SU-DHL-6 (cell line): ENCODE data around the gene UQCC2.

Experiments
- EZH2phosphoT487 ChIP-seq: fragments of 200-600 bp; sonication (generic), shearing (Covaris generic); conservative IDR thresholded peaks from 2 replicates; pipeline ENCODE4 v1.6.1; 2018; ENCODE audit warnings: mild to moderate bottlenecking, antibody characterized with exemption, low read length, moderate library complexity, mixed read lengths
- TF ChIP-seq, protein P1 (sequence below): fragments of 200-600 bp; sonication (generic); IDR thresholded peaks from one replicate; pipeline ENCODE4 v1.5.1; 2017; ENCODE audit warnings: antibody characterized with exemption, mild to moderate bottlenecking, low read length, moderate library complexity; ENCODE audit not compliant: insufficient read depth, poor library complexity, severe bottlenecking

DNA sequence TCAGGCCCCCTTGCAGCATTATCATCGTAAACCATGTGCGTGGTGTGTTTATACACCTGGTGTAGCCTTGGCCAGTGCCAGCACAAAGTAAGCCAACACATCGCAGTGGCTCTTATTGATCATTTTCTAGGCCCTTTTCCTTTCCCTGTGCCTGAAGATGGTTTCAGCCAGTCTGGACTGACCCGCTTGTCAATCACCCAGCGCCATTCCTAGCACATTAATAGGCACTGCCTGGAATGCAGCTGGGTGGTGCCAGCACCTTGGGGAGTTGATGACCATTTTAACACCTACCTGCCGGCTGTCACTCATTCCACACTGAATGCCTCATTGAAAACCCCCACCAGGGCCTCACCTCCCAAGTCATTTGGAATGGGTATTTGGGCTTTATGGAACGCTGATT, 4.9 kb upstream of the UQCC2 start:
- TF ChIP-seq, protein P1, sequence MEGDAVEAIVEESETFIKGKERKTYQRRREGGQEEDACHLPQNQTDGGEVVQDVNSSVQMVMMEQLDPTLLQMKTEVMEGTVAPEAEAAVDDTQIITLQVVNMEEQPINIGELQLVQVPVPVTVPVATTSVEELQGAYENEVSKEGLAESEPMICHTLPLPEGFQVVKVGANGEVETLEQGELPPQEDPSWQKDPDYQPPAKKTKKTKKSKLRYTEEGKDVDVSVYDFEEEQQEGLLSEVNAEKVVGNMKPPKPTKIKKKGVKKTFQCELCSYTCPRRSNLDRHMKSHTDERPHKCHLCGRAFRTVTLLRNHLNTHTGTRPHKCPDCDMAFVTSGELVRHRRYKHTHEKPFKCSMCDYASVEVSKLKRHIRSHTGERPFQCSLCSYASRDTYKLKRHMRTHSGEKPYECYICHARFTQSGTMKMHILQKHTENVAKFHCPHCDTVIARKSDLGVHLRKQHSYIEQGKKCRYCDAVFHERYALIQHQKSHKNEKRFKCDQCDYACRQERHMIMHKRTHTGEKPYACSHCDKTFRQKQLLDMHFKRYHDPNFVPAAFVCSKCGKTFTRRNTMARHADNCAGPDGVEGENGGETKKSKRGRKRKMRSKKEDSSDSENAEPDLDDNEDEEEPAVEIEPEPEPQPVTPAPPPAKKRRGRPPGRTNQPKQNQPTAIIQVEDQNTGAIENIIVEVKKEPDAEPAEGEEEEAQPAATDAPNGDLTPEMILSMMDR: no peak
- TF ChIP-seq EZH2phosphoT487: no peak
